Endothelial cell of umbilical vein (primary cell): ENCODE results near the gene SLTM.

Experiments
- CTCF ChIP-seq, 2 donors: IDR thresholded peaks; 1 replicate in 1 of 2; 2 replicates in 1 of 2; pipeline ENCODE4 v1.5.1; 2011; ENCODE audit warnings: low read length in 2 of 2, mild to moderate bottlenecking in 2 of 2, moderate library complexity in 2 of 2, control low read depth in 1 of 2, inconsistent platforms in 1 of 2, low read depth in 1 of 2; ENCODE audit not compliant: insufficient read depth in 1 of 2; ENCODE audit errors: extremely low read depth in 1 of 2
- EZH2 ChIP-seq: IDR thresholded peaks from 2 replicates; pipeline ENCODE4 v1.6.1; 2012; ENCODE audit warnings: borderline replicate concordance, low read depth, mild to moderate bottlenecking, moderate library complexity, low read length, inconsistent platforms; ENCODE audit not compliant: severe bottlenecking
- GATA2 ChIP-seq: IDR thresholded peaks from 2 replicates; pipeline ENCODE4 v1.7.0; 2011; ENCODE audit warnings: low read depth, mild to moderate bottlenecking, moderate library complexity, mixed read lengths, low read length; ENCODE audit not compliant: insufficient read length, insufficient read depth
- JUN ChIP-seq: IDR thresholded peaks from 2 replicates; pipeline ENCODE4 v1.6.1; 2011; ENCODE audit warnings: borderline replicate concordance, low read depth; ENCODE audit not compliant: insufficient read length, insufficient read depth
- MAX ChIP-seq: IDR thresholded peaks from 2 replicates; pipeline ENCODE4 v1.6.1; 2011; ENCODE audit not compliant: insufficient read depth, insufficient read length
- MYC ChIP-seq: IDR thresholded peaks from one replicate; pipeline ENCODE4 v1.6.1; 2011; ENCODE audit warnings: mild to moderate bottlenecking, low read depth, low read length
- POLR2A ChIP-seq: IDR thresholded peaks from 2 replicates; pipeline ENCODE4 v1.6.1; 2012; ENCODE audit warnings: low read depth, mild to moderate bottlenecking, control low read depth, low read length
- POLR2AphosphoS5 ChIP-seq: IDR thresholded peaks from 2 replicates; pipeline ENCODE4 v1.6.1; 2012; ENCODE audit warnings: low read depth, mild to moderate bottlenecking, control low read depth, low read length, moderate library complexity; ENCODE audit not compliant: insufficient read depth

- TF ChIP-seq CTCF (IDR thresholded peaks at IDR 0.05; ENCODE audit: extremely low read depth in 1 of 2, insufficient read depth in 1 of 2, low read depth in 1 of 2, low read length in 2 of 2) (no peak), MAX (no peak), POLR2AphosphoS5 (no peak), MYC (no peak), JUN (no peak), EZH2 (no peak), POLR2A (no peak), GATA2 (no peak)
Observed at GRCh38 chr15:58876306-58877106, 57.0 kb downstream of the SLTM start.
